Osteoblast (primary cell): ENCODE data around the gene SNED1. TPM values are rescaled to one million over a fixed set of nuclear protein-coding genes. Genes with fewer than 3 reads are reported as not detected.
A peak's percentile ranks its signal among the peaks of the same experiment; 100 is the strongest.

ENCODE experiments used
- DNase-seq: peaks from one replicate; pipeline ENCODE4 v3.0.0; 2011; ENCODE audit warnings: low spot score, mixed read lengths; ENCODE audit not compliant: insufficient read length; ENCODE audit errors: missing footprints
- H2AFZ ChIP-seq: 2 replicates; pipeline ENCODE4 v1.6.0; 2011; ENCODE audit warnings: mild to moderate bottlenecking, low read length
- H3K27ac ChIP-seq: 2 replicates; pipeline ENCODE4 v1.5.1; 2011; ENCODE audit warnings: mild to moderate bottlenecking, low read depth, low read length, moderate library complexity
- H3K27me3 ChIP-seq: 2 replicates; pipeline ENCODE4 v1.6.0; 2012; ENCODE audit warnings: mild to moderate bottlenecking, control low read depth, inconsistent platforms, low read length, moderate library complexity; ENCODE audit not compliant: insufficient read depth
- H3K36me3 ChIP-seq: 2 replicates; pipeline ENCODE4 v1.5.1; 2011; ENCODE audit warnings: mild to moderate bottlenecking, low read length, control low read depth, moderate library complexity; ENCODE audit not compliant: insufficient read depth
- H3K4me1 ChIP-seq: 2 replicates; pipeline ENCODE4 v1.5.1; 2011; ENCODE audit warnings: mild to moderate bottlenecking, low read length, control low read depth, moderate library complexity; ENCODE audit not compliant: insufficient read depth
- H3K4me2 ChIP-seq: 2 replicates; pipeline ENCODE4 v1.6.0; 2011; ENCODE audit warnings: mild to moderate bottlenecking, low read length; ENCODE audit not compliant: insufficient read depth
- H3K4me3 ChIP-seq: fragments of 200-600 bp; sonication (generic); 3 replicates; pipeline ENCODE4 v1.5.1; 2012; ENCODE audit warnings: mild to moderate bottlenecking, low read length, inconsistent platforms; ENCODE audit not compliant: insufficient read depth
- H3K79me2 ChIP-seq: 2 replicates; pipeline ENCODE4 v1.6.0; 2012; ENCODE audit warnings: mild to moderate bottlenecking, low read length, control low read depth, inconsistent platforms; ENCODE audit not compliant: insufficient read depth
- H3K9me3 ChIP-seq: 2 replicates; pipeline ENCODE4 v1.5.1; 2011; ENCODE audit warnings: low read depth, low read length, control low read depth
- H4K20me1 ChIP-seq: 2 replicates; pipeline ENCODE4 v1.6.0; 2012; ENCODE audit warnings: mild to moderate bottlenecking, low read length, control low read depth; ENCODE audit not compliant: insufficient read depth
- CTCF ChIP-seq: IDR thresholded peaks from 2 replicates; pipeline ENCODE4 v1.5.1; 2011; ENCODE audit warnings: mild to moderate bottlenecking, low read depth, low read length, moderate library complexity; ENCODE audit errors: extremely low read depth
- total RNA-seq: library from RNA; depleted of rRNA; stranded (reverse); fragments of >200 nt; gene quantifications from 2 replicates; pipeline ENCODE4 v1.2.3, GENCODE V29; 2012

Gene SNED1
- total RNA-seq, 1 donor = 94.8 TPM

DNA sequence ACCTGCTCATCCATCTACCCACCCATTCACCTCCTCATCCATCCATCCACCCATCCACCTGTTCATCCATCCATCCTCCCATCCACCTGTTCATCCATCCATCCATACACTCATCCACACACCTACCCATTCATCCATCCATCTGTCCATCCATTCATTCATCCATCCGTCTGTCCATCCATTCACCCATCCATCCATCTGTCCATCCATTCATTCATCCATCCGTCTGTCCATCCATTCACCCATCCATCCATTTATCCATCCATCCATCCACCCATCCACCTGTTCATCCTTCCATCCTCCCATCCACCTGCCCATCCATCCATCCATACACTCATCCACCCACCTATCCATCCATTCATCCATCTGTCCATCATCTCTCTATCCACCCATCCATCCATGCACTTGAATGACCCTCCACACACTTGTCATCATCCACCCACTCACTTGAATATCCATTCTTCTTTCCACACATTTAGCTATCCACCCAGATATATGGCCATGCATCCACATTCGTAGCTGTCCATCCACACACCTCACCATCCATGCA lies 47.3 kb upstream of the SNED1 start:
- no peaks in the 10 kb centered on the region for H4K20me1 ChIP-seq
- H3K4me3 ChIP-seq = no peak overlapping the region
- no peaks in the 10 kb centered on the region for H3K79me2 ChIP-seq
- H3K36me3 ChIP-seq = no peaks in the 10 kb centered on the region
- H3K4me1 ChIP-seq = no peaks in the 10 kb centered on the region
- H2AFZ ChIP-seq = no peak overlapping the region
- TF ChIP-seq CTCF = no peak
- no peaks in the 10 kb centered on the region for H3K27me3 ChIP-seq
- no peak overlapping the region for H3K27ac ChIP-seq
- no peaks in the 10 kb centered on the region for H3K9me3 ChIP-seq
- H3K4me2 ChIP-seq = no peak overlapping the region
- DNase-seq = no peak

DNA sequence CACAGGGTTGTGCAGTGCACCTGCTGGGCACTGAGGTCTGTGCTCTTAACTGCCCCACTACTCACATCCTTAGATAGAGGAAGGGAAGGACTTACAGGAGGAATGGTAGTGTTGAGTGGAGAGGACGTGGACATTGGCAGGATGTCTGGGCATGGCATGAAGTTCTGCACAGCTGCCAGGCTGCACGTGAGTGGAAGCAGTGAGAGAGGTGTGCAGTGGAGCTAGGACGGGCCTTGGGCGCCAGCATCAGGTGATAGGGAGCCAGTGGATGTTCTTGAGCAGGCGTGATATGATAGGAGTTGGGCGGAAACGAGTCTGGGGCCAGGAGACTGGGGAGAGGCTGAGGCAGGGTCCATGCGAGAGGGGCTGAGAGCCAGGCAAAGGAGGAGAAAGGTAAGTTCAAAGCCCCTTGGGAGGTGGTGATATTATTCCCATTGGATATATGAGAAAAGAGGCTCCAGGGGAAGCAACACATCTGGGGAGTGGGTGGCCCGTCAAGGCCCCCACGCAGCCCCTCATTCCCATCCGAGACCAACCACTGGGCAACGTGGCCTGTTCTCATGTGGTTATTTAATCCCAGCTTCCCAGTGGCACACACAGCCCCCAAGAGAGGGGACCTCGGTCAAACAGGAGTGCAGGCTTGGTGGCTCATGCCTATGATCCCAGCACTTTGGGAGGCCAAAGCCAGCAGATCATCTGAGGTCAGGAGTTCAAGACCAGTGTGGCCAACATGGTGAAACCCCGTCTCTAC lies 45.7 kb upstream of the SNED1 start:
- Histone ChIP-seq H4K20me1 (no peaks in the 10 kb centered on the region), H3K27ac (no peak overlapping the region), H3K4me3 (no peak overlapping the region), H3K9me3 (no peaks in the 10 kb centered on the region), H3K27me3 (no peaks in the 10 kb centered on the region), H3K4me1 (peaks cover 2% of the 10 kb centered on the region), H3K36me3 (no peaks in the 10 kb centered on the region), H3K4me2 (no peak overlapping the region), H3K79me2 (no peaks in the 10 kb centered on the region), H2AFZ (no peak overlapping the region)
- peak; percentile 53 for DNase-seq
- TF ChIP-seq CTCF = no peak

DNA sequence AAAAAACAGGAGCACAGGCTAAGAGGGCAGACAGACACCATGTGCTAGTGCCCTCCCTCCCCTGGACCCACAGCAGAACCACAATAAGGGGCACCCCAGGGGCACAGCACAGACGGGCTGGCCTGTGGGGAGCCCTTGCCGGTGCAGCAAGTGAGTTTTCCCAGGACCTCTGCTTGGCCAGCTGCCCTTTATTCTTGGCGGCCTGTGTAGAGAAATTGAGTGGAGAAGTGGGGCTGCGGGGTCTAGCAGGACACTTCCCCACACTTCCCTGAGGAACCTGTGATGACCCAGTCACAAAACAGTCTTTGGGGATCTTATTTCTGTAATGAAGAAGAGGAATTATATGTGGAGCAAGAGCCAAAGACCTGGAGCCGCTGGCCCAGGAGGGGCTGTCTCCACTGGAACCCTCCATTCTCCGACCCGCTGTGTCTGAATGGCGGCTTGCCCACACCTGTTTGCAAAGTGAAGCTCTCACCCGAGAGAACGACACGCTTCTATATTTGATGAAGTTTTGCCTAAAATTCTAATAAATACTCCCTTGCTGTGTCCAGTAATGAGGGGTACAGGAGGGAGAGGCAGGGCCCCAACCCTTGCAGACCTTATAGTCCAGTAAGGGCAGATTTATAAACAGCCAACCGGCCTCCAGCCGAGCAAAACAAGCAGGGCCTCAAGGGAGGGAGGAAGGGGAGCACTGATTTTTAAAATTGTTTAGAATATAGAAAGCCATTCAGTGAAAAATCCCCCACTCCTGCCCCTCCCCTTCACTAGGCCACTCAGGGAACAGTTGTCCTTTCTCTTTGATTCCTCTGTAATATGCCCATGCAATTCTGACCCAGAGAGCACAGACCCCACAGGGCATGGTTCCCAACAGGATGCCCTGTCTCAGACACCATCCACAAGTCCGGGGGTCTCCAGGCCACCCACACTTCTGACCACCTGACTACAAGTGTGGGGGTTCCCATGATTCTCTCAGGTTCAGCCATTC lies 44.7 kb upstream of the SNED1 start:
- Histone ChIP-seq H3K27me3 (no peaks in the 10 kb centered on the region), H3K79me2 (no peaks in the 10 kb centered on the region), H4K20me1 (no peaks in the 10 kb centered on the region)

More for the DNA sequence above, 44.7 kb upstream of the SNED1 start:
- H3K4me2 ChIP-seq = no peak overlapping the region
- H3K36me3 ChIP-seq = no peaks in the 10 kb centered on the region
- H3K4me3 ChIP-seq = no peak overlapping the region
- no peak overlapping the region for H2AFZ ChIP-seq
- TF ChIP-seq CTCF = no peak
- DNase-seq = peak; percentile 59
- H3K9me3 ChIP-seq = no peaks in the 10 kb centered on the region
- H3K27ac ChIP-seq = no peak overlapping the region
- H3K4me1 ChIP-seq = peaks cover 8% of the 10 kb centered on the region
